Activated T-cell treated with anti-CD3 and anti-CD28 coated beads, Interleukin-2, amount 50 U/mL, for 72 hours (primary cell): ENCODE results near the gene RPIA. TPM values are rescaled to one million over a fixed set of nuclear protein-coding genes. Genes with fewer than 3 reads are reported as not detected.

Experiments
- ATAC-seq, 2 donors: fragments of 150-1000 bp; cut with Tn5 transposase; replicated peaks in 1 of 2; 2 replicates each; pipeline ENCODE4 v1.10.0; 2021; ENCODE audit warnings: moderate library complexity in 2 of 2, mild to moderate bottlenecking in 1 of 2
- DNase-seq, 2 donors: peaks; one replicate each; pipeline ENCODE4 v3.0.0; 2021 to 2022; ENCODE audit warnings: mixed read lengths in 1 of 2
- H3K27ac Mint-ChIP-seq: one replicate; pipeline ENCODE4 v1.8.0; 2022; ENCODE audit warnings: mild to moderate bottlenecking, moderate library complexity, mixed read lengths
- H3K27me3 Mint-ChIP-seq: one replicate; pipeline ENCODE4 v1.8.0; 2022; ENCODE audit warnings: low read depth, mixed read lengths
- H3K36me3 Mint-ChIP-seq, 2 donors: one replicate each; pipeline ENCODE4 v1.8.0; 2022; ENCODE audit warnings: mixed read lengths in 2 of 2, mild to moderate bottlenecking in 1 of 2; ENCODE audit not compliant: insufficient read depth in 2 of 2
- H3K4me1 Mint-ChIP-seq: one replicate; pipeline ENCODE4 v1.8.0; 2022; ENCODE audit warnings: low read depth, mixed read lengths
- H3K4me3 Mint-ChIP-seq, 2 donors: one replicate each; pipeline ENCODE4 v1.8.0; 2022; ENCODE audit warnings: mild to moderate bottlenecking in 2 of 2, mixed read lengths in 2 of 2, moderate library complexity in 2 of 2
- H3K9me3 Mint-ChIP-seq, 2 donors: one replicate each; pipeline ENCODE4 v1.8.0; 2022; ENCODE audit warnings: mixed read lengths in 2 of 2
- total RNA-seq, 2 donors: library from RNA; stranded (reverse); gene quantifications; one replicate each; pipeline ENCODE4 v1.2.3, GENCODE V29; 2022

Gene RPIA
- total RNA-seq, 2 donors from 2014 or later: 32.3 to 43.8 TPM

DNA sequence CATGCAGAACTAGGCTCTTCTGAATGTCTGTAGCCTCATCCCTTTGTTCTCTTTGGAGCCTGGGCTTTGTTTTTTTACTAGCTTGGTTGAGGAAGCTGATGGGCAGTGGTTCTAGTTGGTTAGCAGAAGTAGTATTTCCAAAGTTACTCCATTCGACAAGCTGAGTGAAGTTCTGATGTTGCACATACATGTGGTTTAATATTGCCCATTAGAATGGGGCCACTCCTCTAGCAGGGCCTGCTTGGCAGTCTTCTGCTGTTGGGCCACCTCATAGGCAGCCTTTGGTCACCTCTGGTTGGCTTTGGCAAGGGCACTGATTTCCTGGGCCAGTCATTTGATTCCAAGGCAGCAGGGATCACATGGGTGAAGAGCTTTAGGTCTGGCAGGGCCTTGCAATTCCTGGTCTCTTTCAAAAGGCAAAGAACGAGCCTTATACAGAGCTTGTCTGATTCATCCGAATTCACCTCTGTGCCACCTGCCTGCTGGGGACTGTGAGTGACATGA lies 2.5 kb downstream of the RPIA start:
- H3K4me3 Mint-ChIP-seq: peak overlapping the region; percentile 89 to 95
- peaks cover 0 to 3% of the 10 kb centered on the region in 2 donors for H3K9me3 Mint-ChIP-seq
- peaks cover 80% of the 10 kb centered on the region for H3K4me1 Mint-ChIP-seq
- H3K36me3 Mint-ChIP-seq: peaks cover 0 to 3% of the 10 kb centered on the region in 2 donors
- ATAC-seq (no peak), DNase-seq (no peak)
- no peak overlapping the region for H3K27ac Mint-ChIP-seq
- no peaks in the 10 kb centered on the region for H3K27me3 Mint-ChIP-seq

DNA sequence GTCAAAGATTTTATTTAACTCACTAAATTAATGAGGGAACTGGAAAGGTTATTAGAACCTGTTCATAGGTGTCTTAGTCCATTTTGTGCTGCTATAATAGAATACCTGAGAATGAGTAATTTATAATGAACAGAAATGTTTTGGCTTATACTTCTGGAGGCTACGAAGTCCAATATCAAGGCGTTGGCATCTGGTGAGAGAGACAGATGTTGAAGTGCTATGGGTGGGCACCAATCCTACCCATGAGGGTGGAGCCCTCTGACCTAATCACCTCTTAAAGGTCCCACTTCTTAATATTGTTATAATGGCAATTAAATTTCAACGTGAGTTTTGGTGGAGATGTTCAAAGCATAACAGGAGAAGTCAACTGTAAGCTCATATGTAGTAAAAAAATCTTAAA lies 5.1 kb downstream of the RPIA start:
- Mint-ChIP-seq H3K4me1 (peaks cover 60% of the 10 kb centered on the region), H3K36me3 (peaks cover 0 to 6% of the 10 kb centered on the region in 2 donors), H3K27me3 (no peaks in the 10 kb centered on the region), H3K9me3 (no peaks in the 10 kb centered on the region), H3K27ac (peak overlapping the region; percentile 51), H3K4me3 (no peak overlapping the region)
- no peak for ATAC-seq
- no peak for DNase-seq

DNA sequence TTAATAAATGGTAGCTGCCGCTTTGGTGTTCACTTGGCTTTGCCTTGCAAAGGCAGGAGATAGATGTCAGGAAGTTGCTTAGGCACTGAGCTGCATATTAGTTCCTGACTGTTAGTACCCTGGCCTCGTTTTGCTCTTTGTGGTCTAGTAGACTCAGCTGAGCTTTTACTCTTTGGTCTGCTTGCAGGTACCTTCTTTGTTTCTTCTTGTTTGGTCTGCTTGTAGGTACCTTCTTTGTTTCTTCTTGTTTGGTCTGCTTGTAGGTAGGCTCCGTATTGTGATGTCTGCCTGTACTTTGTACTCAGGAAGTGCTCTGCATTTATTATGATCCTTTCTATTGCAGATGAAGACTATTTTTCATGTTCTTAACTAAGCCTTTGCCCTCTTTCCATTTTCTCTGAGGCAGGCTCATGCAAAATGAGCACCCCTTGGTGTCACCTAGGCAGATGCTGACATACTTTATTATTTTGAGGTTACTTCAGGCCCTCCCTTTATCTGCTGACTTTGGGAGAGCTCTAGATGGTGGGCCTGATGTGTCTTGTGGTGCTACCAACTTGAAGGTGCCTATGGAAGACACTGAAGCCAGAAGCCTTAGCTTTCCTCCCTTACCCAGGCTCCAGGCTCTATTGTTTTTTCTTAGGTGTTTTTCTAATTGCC lies 6.0 kb downstream of the RPIA start:
- H3K4me1 Mint-ChIP-seq: peaks cover 59% of the 10 kb centered on the region
- H3K36me3 Mint-ChIP-seq: peaks cover 4 to 13% of the 10 kb centered on the region in 2 donors
- ATAC-seq (peak in 1 of 2 donors; percentile 54), DNase-seq (no peak)
- peak overlapping the region; percentile 12 to 14 for H3K4me3 Mint-ChIP-seq
- H3K27me3 Mint-ChIP-seq: no peaks in the 10 kb centered on the region
- peak overlapping the region; percentile 0 for H3K27ac Mint-ChIP-seq
- no peaks in the 10 kb centered on the region for H3K9me3 Mint-ChIP-seq

DNA sequence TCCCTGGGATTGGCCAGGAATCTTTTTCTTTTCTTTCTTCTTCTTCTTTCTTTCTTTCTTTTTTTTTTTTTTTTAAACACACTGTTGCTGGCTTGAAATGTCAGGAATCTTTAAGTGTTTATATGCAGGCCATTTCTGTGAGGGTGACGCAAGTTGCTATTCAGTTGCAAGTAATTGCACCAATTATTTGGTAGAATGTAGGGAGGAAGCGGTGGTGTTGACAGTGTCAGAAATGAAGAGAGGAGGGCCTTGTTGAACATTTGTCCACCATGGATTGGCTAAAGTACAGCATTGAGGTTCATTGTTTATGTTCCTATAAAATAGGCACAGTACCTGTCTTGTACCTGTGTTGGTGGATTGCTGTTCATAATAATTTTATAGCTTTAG lies 6.5 kb downstream of the RPIA start:
- Mint-ChIP-seq H3K4me3 (no peak overlapping the region), H3K36me3 (peaks cover 5 to 19% of the 10 kb centered on the region in 2 donors), H3K4me1 (peaks cover 54% of the 10 kb centered on the region), H3K9me3 (no peaks in the 10 kb centered on the region), H3K27ac (no peak overlapping the region), H3K27me3 (no peaks in the 10 kb centered on the region)
- DNase-seq (no peak), ATAC-seq (no peak)

DNA sequence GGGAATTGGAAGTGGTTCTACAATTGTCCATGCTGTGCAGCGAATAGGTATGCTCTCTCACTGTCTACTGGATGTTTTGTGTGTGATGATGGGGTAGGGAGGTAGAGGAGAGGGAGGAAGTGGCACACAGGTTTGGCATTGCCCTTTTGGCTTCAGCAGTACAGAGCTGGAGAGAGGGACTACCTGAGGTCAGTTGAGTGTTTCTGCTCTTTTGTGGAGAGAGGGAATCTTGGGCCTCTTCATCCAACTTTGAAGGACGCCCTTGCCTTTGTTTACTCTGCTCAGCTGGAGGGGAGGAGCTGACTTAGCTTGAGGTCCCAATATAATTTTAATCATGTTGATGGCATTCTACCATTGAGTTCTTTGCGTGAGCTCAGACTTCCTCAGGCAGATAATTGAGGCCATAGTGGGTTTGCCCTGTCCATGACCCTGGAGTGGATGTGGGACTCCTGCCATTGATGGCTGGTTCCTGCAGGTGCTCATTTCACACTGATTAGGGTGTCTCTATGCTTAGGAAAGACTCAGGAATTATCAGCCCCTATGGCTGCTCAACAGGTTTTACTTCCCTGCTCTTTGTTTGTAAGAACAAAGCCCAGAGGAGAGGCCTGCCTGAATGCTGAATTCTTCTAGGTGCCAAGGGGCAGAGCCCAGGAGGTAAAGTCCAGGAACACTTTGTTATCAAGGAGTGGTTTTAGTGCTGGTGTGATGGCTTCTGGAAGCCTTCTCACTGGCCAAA lies 7.2 kb downstream of the RPIA start:
- peaks cover 48% of the 10 kb centered on the region for H3K4me1 Mint-ChIP-seq
- no peak overlapping the region for H3K4me3 Mint-ChIP-seq
- no peak for ATAC-seq
- DNase-seq: no peak
- H3K36me3 Mint-ChIP-seq: peaks cover 5 to 23% of the 10 kb centered on the region in 2 donors
- no peaks in the 10 kb centered on the region for H3K9me3 Mint-ChIP-seq
- H3K27me3 Mint-ChIP-seq: no peaks in the 10 kb centered on the region
- H3K27ac Mint-ChIP-seq: no peak overlapping the region

DNA sequence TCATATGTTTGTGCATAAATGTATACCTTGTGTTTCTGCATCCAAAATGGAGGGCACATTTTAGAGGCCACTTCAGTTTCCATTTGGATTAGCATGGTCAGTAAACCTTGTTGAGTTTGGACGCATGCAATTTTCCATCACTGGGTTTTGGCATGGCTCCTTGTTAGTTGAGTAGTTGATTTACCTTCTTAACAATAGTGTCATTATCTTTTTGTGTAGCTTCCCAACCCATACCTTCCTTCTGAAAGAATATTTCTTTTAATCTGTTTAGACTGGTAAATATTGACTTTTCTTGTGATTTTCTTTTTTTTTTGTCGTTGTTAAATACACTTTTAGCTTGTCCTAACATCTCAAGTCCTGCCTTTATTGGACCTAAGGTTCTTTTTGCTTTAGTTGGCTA lies 15.5 kb downstream of the RPIA start:
- Mint-ChIP-seq H3K4me1 (no peaks in the 10 kb centered on the region), H3K36me3 (peaks cover 18 to 38% of the 10 kb centered on the region in 2 donors), H3K9me3 (peaks cover 7 to 12% of the 10 kb centered on the region in 2 donors), H3K4me3 (no peak overlapping the region), H3K27ac (no peak overlapping the region), H3K27me3 (no peaks in the 10 kb centered on the region)
- no peak for DNase-seq
- no peak for ATAC-seq

DNA sequence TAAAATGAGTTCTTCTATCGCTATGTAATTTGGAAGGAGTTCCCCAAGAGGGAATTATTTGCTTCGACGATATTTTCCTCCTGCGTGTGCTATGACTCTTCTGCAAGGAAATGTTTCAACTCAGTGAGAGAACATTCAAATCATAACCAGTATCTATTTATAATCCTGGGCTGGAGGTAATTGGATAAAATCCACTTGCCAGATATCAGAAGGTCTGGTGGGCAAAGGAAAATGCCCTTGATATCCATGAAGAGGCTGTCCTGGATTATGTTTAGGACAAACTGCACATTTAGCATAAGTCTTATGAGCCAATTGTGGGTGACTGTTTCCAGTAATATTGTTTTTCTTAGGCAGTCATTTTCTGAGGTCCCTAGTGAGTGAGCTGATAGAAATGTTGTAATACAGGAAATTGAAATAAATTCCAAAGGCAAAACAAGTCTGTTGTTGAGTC lies 17.7 kb downstream of the RPIA start:
- H3K36me3 Mint-ChIP-seq: peaks cover 11 to 29% of the 10 kb centered on the region in 2 donors

DNA sequence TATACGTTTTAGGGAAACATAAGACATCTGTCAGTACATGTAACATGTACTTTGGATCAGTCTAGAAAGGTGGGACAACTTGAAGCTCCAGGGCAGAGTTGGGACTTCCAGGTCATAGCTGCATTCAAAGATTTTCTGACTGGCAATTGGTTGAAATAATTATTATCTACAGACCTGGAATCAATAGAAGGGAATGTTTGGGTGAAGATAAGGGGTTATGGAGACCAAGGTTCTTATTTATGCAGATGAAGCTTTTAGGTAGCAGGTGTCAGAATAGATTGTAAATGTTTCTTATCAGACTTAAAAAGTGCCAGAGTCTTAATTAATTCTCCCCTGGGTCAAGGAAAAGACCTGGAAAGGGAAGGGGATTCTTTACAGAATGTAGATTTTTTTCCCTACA lies 19.8 kb downstream of the RPIA start:
- DNase-seq: no peak
- Mint-ChIP-seq H3K4me1 (no peaks in the 10 kb centered on the region), H3K27ac (peak overlapping the region; percentile 29), H3K9me3 (peaks cover under 1% of the 10 kb centered on the region in 2 donors), H3K27me3 (no peaks in the 10 kb centered on the region), H3K4me3 (no peak overlapping the region), H3K36me3 (peaks cover 3 to 16% of the 10 kb centered on the region in 2 donors)
- no peak for ATAC-seq

More for the DNA sequence above, 17.7 kb downstream of the RPIA start:
- Mint-ChIP-seq H3K4me1 (no peaks in the 10 kb centered on the region), H3K4me3 (no peak overlapping the region), H3K27me3 (no peaks in the 10 kb centered on the region), H3K9me3 (peaks cover 4 to 8% of the 10 kb centered on the region in 2 donors), H3K27ac (no peak overlapping the region)
- no peak for DNase-seq
- ATAC-seq: no peak

DNA sequence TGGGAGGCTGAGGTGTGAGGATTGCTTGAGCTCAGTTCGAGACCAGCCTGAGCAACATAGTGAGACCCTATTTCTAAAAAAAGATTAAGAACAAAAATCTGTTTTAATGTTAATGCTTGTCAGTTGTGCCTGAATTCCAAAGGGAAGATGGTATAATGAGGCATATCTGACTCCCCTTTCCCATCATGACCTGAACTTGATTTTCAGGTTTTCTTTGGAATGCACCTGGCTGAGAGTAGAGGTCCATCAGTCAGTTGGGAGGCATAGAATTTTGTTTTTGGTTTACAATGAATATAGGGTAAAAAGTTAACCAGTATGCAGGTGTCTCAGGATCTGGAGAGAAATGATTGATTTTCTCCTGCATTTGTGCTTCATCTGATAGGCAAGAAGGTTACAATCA lies 20.4 kb downstream of the RPIA start:
- peaks cover 3 to 18% of the 10 kb centered on the region in 2 donors for H3K36me3 Mint-ChIP-seq

DNA sequence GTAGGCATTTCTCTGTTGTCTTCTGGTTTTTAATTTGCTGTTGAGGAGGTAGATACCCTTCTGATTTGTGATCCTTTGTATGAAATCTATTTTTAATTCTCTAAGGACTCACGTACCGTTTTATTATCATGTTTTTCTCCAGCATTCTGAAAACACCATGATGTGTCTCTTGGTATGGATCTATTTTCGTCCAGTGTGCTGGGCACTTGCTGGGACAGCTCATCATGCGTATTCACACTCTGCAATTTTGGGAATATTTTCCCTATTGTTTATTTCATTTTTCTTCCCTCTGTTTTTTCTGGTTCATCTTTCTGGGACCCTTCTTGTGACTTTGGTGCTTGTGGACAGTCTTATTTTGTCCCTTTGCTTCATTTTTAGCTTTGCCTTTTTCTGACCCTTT lies 21.9 kb downstream of the RPIA start:
- H3K9me3 Mint-ChIP-seq: peaks cover 3% of the 10 kb centered on the region in 2 donors

More for the DNA sequence above, 20.4 kb downstream of the RPIA start:
- no peaks in the 10 kb centered on the region for H3K4me1 Mint-ChIP-seq
- H3K9me3 Mint-ChIP-seq: peaks cover 0 to 2% of the 10 kb centered on the region in 2 donors
- DNase-seq: no peak
- no peak overlapping the region for H3K27ac Mint-ChIP-seq
- no peak for ATAC-seq
- no peaks in the 10 kb centered on the region for H3K27me3 Mint-ChIP-seq
- no peak overlapping the region for H3K4me3 Mint-ChIP-seq

DNA sequence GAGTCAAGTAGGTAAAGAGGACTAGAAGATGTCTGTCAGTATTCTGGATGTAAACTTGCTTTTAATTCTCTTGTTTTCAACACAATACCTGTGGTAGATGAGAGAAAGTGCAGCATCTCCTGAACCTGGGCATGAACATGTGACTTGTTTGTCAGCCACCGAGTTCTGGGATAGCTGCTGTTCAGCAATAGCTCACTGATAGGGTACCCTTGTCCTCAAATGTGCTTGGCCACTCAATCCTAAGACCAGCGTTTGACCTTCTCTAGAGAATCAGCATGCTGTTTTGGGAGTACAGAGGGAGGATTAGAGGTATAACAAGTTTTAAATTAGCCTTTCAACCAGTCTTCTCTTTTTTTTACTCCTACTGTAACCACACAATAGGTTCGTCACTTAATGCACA lies 23.2 kb downstream of the RPIA start:
- no peak overlapping the region for H3K4me3 Mint-ChIP-seq
- DNase-seq (no peak), ATAC-seq (no peak)
- H3K27me3 Mint-ChIP-seq: no peaks in the 10 kb centered on the region
- H3K36me3 Mint-ChIP-seq: peaks cover 7 to 22% of the 10 kb centered on the region in 2 donors
- no peaks in the 10 kb centered on the region for H3K4me1 Mint-ChIP-seq
- peaks cover 3% of the 10 kb centered on the region in 2 donors for H3K9me3 Mint-ChIP-seq
- H3K27ac Mint-ChIP-seq: no peak overlapping the region

More for the DNA sequence above, 21.9 kb downstream of the RPIA start:
- Mint-ChIP-seq H3K4me3 (no peak overlapping the region), H3K27me3 (no peaks in the 10 kb centered on the region), H3K36me3 (peaks cover 7 to 22% of the 10 kb centered on the region in 2 donors), H3K27ac (peak overlapping the region; percentile 26), H3K4me1 (no peaks in the 10 kb centered on the region)
- DNase-seq (no peak), ATAC-seq (no peak)

DNA sequence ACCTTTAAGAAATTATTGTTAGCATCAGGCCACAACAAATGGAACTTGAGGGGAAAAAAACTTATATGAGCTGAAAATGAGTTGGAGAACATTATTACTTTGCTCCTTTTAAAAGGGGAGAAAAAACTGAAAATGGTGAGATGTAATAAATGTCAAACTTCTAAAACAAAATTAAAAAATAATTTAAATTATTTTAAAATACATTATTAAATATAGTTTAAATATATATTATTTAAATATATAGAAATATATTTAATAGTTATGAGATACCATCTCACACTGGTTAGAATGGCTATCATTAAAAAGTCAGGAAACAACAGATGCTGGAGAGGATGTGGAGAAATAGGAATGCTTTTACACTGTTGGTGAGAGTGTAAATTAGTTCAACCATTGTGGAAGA lies 28.9 kb downstream of the RPIA start:
- Mint-ChIP-seq H3K9me3 (peaks cover 3% of the 10 kb centered on the region in 2 donors), H3K36me3 (peaks cover 7 to 15% of the 10 kb centered on the region in 2 donors), H3K4me3 (no peak overlapping the region), H3K4me1 (peaks cover 3% of the 10 kb centered on the region), H3K27ac (no peak overlapping the region), H3K27me3 (no peaks in the 10 kb centered on the region)
- DNase-seq: no peak
- ATAC-seq: no peak

DNA sequence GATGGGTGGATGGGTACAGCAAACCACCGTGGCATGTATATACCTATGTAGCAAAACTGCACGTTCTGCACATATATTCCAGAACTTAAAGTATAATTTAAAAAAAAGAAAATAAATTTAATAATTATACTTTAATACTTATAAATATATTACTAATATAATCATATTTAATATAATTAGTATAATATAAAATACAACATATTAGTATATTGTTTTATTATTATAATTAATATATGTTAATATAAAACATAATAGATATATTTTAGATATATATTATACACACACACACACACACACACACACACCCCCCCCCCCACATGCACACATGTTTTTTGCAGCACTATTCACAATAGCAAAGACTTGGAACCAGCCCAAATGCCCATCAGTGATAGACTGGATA lies 29.8 kb downstream of the RPIA start:
- Mint-ChIP-seq H3K27ac (no peak overlapping the region), H3K36me3 (peaks cover 7 to 12% of the 10 kb centered on the region in 2 donors), H3K9me3 (peaks cover 3% of the 10 kb centered on the region in 2 donors), H3K4me1 (peaks cover 8% of the 10 kb centered on the region), H3K4me3 (no peak overlapping the region), H3K27me3 (no peaks in the 10 kb centered on the region)
- no peak for DNase-seq
- ATAC-seq: no peak
